GM10847 (cell line): Measurements from ENCODE around the gene PISD.

Source experiments
- POLR2A ChIP-seq: IDR thresholded peaks from 2 replicates; pipeline ENCODE4 v1.6.1; 2011; ENCODE audit not compliant: insufficient read length; ENCODE audit errors: extremely low read depth

PISD gene

DNA sequence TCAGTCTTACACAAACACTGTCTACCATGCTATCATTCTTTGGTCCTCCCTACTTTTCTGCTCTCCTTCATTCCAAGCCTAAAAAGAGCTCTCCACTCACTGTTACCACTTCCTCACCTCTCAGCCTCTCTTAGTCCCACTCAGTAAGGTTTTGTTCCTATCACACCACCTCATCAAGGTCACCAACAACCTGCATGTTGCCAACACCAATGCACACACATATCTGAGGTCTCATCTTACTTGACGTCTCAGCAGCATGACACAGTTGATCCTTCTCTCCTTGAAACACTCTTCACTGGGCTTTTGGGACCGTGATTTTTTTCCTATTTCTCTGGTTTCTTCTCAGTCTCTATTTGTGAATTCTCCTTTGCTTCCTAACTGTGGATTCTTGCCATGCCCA, 8.1 kb downstream of the PISD start:
- no peak for TF ChIP-seq POLR2A

DNA sequence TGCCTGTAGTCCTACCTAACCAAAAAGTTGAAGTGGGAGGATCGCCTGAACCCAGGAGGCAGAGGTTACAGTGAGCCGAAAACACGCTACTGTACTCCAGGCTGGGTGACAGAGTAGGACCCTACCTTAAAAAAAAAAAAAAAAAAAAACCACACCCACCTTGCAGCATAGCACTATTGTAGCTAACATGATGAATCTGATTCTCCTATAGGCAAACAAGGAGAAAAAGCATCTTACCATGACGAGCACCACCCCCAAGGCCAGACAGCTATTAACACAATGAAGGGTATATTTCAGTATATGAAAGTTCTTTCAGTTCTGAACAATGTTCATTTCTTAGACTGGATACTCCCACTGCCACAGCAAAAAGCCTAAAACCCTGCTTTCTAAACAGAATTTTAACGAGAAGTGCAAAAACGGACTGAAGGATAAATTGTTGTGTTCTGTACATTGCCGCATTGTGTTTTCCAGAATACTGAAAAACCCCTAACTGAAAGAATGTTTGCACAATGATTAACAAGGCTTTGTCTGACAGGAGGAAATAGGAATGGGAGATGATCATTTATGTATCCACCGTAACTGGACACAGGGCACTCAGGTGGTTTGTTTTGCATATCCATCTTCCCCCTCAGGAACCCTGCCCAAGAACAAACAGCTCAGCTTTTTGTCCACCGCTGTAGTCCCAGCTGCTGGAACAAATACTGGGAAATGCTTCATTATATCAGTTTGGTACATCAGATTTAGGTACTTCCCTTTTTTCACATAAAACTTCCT, 8.9 kb downstream of the PISD start:
- no peak for TF ChIP-seq POLR2A

DNA sequence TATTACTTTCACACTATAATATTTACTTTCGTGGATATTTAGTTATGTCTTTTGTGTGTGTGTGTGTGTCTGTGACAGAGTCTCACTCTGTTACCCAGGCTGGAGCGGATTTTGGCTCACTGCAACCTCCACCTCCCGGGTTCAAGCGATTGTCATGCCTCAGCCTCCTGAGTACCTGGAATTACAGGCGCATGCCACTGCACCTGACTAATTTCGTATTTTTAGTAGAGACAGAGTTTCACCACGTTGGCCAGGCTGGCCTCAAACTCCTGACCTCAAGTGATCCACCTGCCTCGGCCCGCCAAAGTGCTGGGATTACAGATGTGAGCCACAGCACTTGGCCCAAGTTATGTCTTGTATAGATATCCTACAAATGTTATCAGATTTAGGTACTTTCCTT, 9.9 kb downstream of the PISD start:
- no peak for TF ChIP-seq POLR2A

DNA sequence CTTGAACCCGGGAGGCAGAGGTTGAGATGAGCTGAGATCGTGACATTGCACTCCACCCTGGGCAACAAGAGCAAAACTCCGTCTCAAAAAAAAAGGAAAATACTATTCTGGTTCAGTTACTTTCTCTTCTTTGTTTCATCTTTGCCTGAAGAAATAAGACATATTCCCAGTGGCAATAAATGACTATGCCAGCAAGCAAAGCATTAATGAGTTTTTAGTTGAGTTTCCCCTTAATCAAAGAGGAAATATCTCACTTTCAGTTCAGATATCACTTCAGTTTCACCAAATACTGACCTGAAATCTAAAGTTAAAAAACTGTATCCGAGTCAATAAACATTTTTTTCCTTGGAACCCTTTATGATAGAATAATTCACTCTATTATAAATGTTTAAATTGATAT, 10.4 kb downstream of the PISD start:
- no peak for TF ChIP-seq POLR2A

DNA sequence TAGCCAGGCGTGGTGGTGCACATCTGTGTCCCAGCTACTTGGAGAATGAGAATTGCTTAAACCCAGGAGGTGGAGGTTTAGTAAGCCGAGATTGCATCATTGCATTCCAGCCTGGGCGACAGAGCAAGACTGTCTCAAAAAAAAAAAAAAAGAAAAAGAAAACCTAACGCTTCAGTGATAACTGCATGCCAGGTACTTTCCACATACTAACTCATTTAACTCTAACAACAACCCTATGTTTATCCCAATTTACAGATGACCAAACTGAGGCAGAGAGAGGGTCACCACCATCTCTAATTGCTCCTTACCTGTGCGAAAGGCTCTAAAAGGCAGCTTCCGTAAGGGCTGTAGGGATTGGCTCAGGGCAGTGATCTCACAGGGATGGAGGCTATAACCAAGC, 11.6 kb downstream of the PISD start:
- no peak for TF ChIP-seq POLR2A

DNA sequence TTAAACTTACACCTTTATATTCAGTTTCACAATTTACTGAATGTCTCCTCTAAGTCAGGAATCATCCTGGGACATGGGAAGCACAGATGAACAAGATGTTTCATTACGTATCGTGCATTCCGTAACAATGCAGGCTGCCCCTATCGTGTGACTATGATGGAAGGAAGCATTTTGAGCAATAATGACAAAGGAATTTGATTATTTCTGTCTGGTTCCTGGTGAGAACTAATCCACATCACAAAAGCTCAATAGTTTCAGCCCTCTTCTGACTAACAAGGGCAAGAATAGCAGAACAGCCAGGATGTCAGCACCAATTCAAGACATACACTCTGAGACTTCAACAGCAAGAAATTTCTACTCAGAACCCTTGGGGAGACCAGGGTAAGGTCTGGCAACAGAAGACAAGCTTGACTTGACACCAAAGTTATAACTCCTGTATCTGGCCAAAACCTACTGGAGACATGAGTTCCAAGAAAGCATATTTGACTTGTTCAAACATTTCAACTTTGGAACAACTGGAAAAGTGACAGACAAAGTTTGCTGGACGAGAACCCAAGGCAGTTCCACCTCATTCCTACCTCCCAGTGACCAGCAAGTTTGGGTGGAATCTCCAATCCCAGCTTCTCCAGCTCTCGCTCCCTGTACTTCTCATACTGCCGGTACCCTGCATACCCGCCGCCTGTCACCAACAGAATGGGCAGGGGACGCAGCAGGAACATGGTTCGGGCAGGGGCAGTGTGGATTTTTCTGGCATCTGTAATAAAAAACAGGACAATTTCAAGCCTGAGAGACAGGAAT, 14.3 kb downstream of the PISD start:
- TF ChIP-seq POLR2A, result no peak

DNA sequence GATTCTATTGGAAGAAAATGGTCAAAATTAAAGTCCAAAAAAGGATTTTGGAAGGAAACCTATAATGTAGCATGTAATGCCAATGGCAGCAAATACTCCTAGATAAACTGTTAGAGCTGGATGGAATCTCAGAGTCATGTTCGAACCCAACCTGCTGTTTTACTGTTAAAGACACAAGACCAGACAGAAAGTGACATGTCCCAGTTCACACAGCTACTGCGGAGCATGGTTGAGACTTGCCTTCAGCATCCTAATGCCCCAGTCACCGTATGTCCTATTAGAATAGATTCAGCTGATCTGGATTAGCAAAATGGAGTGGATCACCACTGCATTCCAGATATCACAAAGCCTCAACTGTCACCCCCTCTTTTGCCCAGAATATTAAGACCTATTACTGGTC, 14.9 kb downstream of the PISD start:
- no peak for TF ChIP-seq POLR2A

DNA sequence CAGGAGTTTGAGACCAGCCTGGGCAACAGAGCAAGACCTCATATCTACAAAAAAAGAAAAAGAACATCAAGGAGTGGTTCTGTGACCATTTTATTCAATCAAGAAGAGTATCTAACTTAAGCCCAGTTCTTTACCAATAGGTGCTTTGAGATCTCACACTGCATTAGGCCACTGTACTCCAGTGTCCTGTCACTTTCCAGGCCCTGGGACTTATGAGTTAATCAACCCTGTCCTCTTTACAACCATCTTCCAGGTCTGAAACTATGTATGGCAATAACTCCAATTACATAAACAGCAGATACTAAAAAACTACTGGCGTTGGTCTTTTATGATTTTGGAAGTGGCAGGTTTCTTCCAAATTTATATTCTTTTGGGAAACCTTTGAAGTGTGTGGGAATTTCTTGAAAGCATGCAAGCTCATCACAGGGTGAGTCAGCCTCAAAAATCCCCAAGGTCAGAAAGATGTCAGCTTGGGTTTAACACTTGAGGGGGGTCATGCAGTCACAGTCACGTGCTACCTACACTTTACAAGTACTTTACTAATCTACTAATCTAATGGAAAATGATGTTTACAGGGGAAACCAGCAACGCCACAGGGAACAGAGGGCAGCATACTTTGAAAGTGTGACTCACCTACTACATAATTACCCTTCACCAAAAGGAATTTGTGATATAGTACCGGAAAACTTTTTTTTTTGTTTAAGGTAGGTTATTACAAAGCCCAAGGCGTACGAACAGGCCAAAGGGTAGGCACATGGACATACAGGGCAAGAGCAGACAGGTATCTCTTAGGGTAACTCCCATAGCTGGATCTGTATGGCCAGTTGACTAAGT, 15.6 kb downstream of the PISD start:
- TF ChIP-seq POLR2A, result no peak

DNA sequence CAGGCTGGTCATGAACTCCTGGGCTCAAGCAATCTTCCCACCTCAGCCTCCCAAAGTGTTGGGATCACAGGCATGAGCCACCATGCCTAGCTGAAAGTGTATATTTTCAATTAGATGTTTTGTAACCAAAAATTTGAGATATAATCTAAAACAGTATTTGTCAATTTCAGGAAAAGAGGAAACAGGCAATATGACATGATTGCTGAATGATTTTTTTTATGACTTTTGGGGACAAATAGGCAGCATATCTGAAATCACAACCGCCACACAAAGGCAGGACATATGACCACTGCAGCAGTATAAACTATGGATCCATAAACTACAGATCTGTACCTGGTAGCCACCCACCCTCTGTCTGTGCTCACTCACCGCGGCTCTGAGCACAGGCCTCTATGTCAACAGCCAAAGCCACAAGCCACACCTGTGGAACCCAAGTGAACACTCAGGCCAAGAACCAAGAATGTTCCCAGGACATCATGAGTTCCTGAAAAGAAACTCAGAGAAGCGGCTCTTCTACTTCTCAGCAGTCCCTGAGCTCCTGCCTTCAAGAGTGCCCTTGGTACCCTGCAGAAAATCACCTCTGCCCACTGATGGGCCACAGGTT, 22.5 kb downstream of the PISD start:
- TF ChIP-seq POLR2A, result no peak

DNA sequence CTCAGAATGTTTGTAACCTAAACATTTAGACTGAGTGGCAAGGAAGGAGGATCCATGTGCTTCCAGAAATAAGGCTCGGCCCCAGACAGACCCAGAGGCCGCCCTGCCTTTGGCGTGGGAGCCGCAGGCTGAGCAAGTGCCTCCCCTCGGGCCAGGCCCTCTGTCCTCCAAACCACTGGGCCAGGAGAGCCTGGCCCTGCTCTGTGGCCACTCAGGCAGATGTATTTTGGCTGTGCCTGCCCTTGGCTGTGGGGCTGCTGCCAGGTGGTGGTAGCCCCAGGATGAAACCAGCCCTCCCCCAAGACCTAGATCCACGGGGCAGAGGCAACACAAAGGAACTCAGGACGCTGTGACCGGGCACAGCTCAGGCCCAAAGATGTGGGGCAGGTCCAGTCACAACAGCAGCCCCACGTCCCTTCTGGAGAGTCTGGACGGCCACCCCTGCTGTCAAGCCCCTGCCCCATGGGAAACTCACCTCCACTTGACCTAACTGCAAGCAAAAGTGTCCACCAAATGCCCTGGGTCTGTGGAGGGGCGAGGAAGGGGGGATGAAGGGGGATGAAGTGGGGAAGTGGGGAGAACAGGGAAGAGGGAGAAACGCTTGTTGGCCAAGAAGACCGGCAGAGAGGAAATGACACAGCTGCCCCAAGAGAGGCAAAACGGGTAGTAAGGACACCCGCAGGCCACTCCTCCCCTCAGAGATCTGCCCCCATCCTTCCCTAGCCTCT, 24.0 kb downstream of the PISD start:
- TF ChIP-seq POLR2A, result no peak

DNA sequence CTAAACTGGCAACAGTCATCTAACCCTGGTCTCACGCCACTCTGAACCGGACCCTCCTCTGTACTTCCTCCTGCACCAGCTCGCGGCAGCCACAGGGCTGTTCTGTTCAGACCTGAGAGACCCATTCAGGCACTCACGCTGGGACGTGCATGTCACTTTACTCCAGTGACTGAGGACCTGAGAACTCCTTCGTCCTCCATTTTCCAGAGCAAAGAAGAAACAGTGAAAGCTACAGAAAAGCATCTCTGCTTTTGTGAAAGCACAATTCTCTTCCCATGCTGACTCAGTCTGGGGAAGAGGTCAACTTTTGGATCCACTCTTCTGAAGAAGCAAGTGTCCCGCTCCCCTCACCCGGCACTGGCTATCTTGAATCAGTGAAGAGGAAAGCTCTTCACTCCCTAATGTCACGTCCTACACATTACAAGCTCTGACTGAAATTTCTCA, 24.5 kb downstream of the PISD start:
- peak; percentile 36 for TF ChIP-seq POLR2A

DNA sequence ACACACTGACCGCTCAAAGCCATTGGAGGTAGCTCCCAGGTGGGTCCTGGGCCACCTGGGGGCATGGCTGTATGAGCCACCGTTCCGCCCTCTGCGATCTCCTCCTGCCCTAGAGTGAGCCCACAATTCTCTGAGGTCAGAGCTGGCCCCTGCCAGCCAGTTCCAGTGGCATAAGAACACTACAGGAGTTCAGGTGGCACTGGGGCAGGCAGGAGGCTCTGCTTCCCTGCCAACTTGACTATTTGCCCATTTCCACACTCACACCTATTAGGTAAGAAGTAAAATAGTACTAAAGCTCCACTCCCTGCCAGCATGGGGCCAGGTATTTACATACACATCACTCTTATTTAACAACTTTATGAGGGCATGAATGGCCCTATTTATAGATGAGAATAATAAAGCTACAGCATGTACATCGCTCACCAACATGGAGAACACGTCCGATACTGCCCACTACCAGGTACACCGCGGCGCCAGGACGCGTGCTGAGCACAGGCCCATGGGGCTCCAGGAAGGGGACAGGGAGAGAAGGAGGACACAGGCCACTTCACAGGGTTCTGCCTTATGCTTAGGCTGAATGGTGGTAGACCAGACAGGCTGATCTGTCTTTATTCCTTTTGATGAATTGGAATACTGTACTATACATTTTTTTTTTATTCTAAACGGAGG, 26.2 kb downstream of the PISD start:
- TF ChIP-seq POLR2A, result no peak

DNA sequence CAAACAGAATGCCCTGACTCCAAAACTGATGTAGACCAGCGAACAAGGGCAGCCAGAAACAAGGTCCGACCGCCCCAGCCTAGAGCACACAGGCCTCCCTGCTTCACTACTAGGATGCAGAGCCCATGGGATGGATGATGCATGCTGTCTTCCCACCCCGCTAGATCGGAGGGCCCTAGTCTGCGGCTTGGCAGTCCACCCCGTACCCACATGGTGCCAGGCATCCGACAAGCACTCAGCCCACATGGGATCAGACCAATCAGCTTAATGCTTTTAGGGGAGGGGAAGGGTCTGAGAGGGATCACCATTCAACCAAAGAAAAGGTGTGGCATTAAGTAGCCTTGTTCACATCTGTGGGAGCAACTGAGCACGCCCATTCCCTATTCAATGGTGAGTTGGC, 30.6 kb downstream of the PISD start:
- TF ChIP-seq POLR2A, result no peak

DNA sequence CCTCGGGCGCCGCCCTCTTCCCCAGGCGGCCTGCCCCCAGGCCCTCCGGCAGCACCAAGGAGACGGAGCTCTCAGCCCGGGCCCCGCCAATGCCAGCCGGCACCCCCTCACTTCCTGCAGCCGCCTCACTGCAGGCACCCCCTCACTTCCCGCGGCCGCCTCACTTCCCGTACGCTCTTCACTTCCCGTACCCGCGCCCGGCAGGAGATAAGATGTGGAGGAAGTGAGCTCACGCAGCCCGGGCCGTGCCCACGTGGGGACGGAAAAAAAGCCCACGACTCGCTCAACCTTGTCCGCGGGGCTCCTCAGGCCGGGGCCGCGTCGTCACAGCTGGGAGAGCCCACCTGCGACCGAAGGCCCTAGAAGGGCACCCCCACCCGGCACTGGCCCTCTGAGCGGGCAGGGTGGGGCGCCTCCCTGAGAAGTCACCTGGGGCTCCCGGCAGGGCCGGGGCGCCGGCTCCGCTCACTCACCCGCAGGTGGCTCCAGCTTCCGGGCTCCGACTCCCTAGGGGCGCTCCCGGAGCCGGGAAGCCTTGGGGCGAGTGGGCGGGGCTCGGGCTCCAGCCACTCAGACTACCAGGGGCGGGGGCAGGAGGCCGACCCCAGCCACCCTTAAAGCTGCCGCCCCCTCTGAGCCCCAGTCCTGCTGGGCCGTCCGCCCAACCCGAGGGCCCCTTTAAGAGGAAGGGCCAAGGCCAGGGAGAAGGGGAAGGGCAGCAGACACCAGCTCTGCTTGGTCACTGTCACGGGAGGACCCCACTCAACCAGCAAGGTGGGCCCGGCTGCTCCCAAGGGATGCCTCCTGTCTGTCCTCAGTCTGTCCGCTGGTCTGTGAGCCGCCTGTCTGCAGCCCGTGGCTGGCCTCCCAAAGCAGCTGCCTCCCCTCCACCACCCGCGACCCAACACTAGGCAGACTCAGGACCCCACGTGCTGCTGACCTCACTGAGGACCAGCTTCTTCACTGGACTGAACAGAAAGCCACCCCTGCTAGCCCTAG, 31.4 kb downstream of the PISD start:
- TF ChIP-seq POLR2A, result peak; percentile 10
